BJ (cell line): Measurements from ENCODE around the gene ERCC6. TPM values are rescaled to one million over a fixed set of nuclear protein-coding genes. Genes with fewer than 3 reads are reported as not detected.

Source experiments
- CTCF ChIA-PET: fragments of 350-600 bp; formaldehyde crosslinking; extraction: SDS; loops from one replicate; lab custom pipeline; 2021; ENCODE audit warnings: antibody characterized with exemption, inconsistent platforms; lab: Yijun Ruan, JAX
- POLR2A ChIA-PET: fragments of 300-600 bp; sonication (Branson Sonifier 250); formaldehyde crosslinking; extraction: SDS; loops from one replicate; lab custom pipeline; 2021; ENCODE audit warnings: antibody characterized with exemption; lab: Charles Lee
- DNase-seq: peaks from one replicate; pipeline ENCODE4 v3.0.0-alpha.2; 2011; ENCODE audit warnings: low read depth
- H3K27me3 ChIP-seq: 2 replicates; pipeline ENCODE4 v1.6.0; 2011; ENCODE audit warnings: low read length; ENCODE audit not compliant: control insufficient read depth, insufficient read depth
- H3K36me3 ChIP-seq: 2 replicates; pipeline ENCODE4 v1.5.1; 2011; ENCODE audit warnings: low read length; ENCODE audit not compliant: control insufficient read depth, insufficient read depth
- H3K4me3 ChIP-seq: 2 replicates; pipeline ENCODE4 v1.5.1; 2011; ENCODE audit warnings: low read depth, mild to moderate bottlenecking, control low read depth, low read length
- CTCF ChIP-seq: IDR thresholded peaks from 2 replicates; pipeline ENCODE4 v1.5.1; 2011; ENCODE audit warnings: low read depth, mild to moderate bottlenecking, control low read depth, inconsistent platforms, low read length, moderate library complexity; ENCODE audit not compliant: insufficient read depth
- polyA plus RNA-seq: library from polyadenylated mRNA; depleted of rRNA; stranded (reverse); fragments of >200 nt; gene quantifications from 2 replicates; pipeline ENCODE4 v1.2.3, GENCODE V29; 2011

The ERCC6 gene
- polyA plus RNA-seq, 1 experiment, result 26.1 TPM

- Histone ChIP-seq H3K36me3 (no peaks in the 10 kb centered on the region), H3K4me3 (no peak overlapping the region), H3K27me3 (no peaks in the 10 kb centered on the region)
- no peak for DNase-seq
- no peak for TF ChIP-seq CTCF
- CTCF ChIA-PET, result interaction anchor here (7.9 kb wide), 1 partner anchor 16 kb away, joined by 41 read pairs; no protein-coding TSS in a partner anchor
- POLR2A ChIA-PET, result no interaction called here
These were observed 39.5 kb upstream of the ERCC6 start for GRCh38 chr10:49578392-49578791.

- H3K36me3 ChIP-seq, result no peaks in the 10 kb centered on the region
- ChIA-PET CTCF (interaction anchor here (7.9 kb wide), 1 partner anchor 17 kb away, joined by 41 read pairs; no protein-coding TSS in a partner anchor), POLR2A (no interaction called here)
- DNase-seq, result no peak
- H3K4me3 ChIP-seq, result no peak overlapping the region
- no peak for TF ChIP-seq CTCF
- H3K27me3 ChIP-seq, result no peaks in the 10 kb centered on the region
These were observed 38.4 kb upstream of the ERCC6 start for GRCh38 chr10:49577182-49577925.

GRCh38 chr10:49575489-49576072 lies 36.7 kb upstream of the ERCC6 start:
- TF ChIP-seq CTCF, result no peak
- POLR2A ChIA-PET, result no interaction called here

GRCh38 chr10:49572594-49573114 lies 33.7 kb upstream of the ERCC6 start:
- no peaks in the 10 kb centered on the region; the same call in 1 of the 2 replicates for H3K36me3 ChIP-seq
- DNase-seq, result no peak
- ChIA-PET POLR2A (no interaction called here), CTCF (interaction anchor here (0.8 kb wide), 1 partner anchor 20 kb away, joined by 3 read pairs; no protein-coding TSS in a partner anchor)
- no peak overlapping the region for H3K4me3 ChIP-seq
- no peaks in the 10 kb centered on the region for H3K27me3 ChIP-seq
- TF ChIP-seq CTCF, result no peak

More at GRCh38 chr10:49575489-49576072, 36.7 kb upstream of the ERCC6 start:
- no peaks in the 10 kb centered on the region for H3K27me3 ChIP-seq
- CTCF ChIA-PET, result interaction anchor here (1.0 to 7.9 kb wide), 2 partner anchors 19 to 46 kb away, joined by 4 to 41 read pairs; no protein-coding TSS in a partner anchor
- H3K4me3 ChIP-seq, result no peak overlapping the region
- DNase-seq, result no peak
- H3K36me3 ChIP-seq, result no peaks in the 10 kb centered on the region

- Histone ChIP-seq H3K36me3 (no peaks in the 10 kb centered on the region; the same call in 1 of the 2 replicates), H3K27me3 (no peaks in the 10 kb centered on the region), H3K4me3 (no peak overlapping the region)
- POLR2A ChIA-PET, result no interaction called here
- no peak for DNase-seq
- CTCF ChIA-PET, result no interaction called here
- TF ChIP-seq CTCF, result no peak
These were observed 32.5 kb upstream of the ERCC6 start for GRCh38 chr10:49571388-49571787.
